SJCRH30 (cell line): Measurements from ENCODE around the gene SEC22A. TPM values are rescaled to one million over a fixed set of nuclear protein-coding genes. Genes with fewer than 3 reads are reported as not detected.

Source experiments
- DNase-seq, 2 experiments: peaks; one replicate each; pipeline ENCODE4 v3.0.0-alpha.2; 2015 to 2020
- H3K27ac ChIP-seq: fragments of 250-450 bp; sonication (Bioruptor Pico); 2 replicates; pipeline ENCODE4 v1.5.1; 2020; ENCODE audit warnings: mild to moderate bottlenecking, moderate library complexity
- H3K27me3 ChIP-seq: fragments of 250-450 bp; sonication (Bioruptor Pico); 2 replicates; pipeline ENCODE4 v1.5.1; 2020; ENCODE audit warnings: mild to moderate bottlenecking, moderate library complexity
- H3K36me3 ChIP-seq: fragments of 250-450 bp; sonication (Bioruptor Pico); 2 replicates; pipeline ENCODE4 v1.5.1; 2020; ENCODE audit warnings: mild to moderate bottlenecking, moderate library complexity
- H3K4me1 ChIP-seq: fragments of 250-450 bp; sonication (Bioruptor Pico); 2 replicates; pipeline ENCODE4 v1.5.1; 2020; ENCODE audit warnings: mild to moderate bottlenecking, moderate library complexity
- H3K4me3 ChIP-seq: fragments of 250-450 bp; sonication (Bioruptor Pico); 2 replicates; pipeline ENCODE4 v1.5.1; 2020; ENCODE audit warnings: mild to moderate bottlenecking, moderate library complexity
- H3K9me3 ChIP-seq: fragments of 250-450 bp; sonication (Bioruptor Pico); replicated peaks from 2 replicates; pipeline ENCODE4 v1.5.1; 2020; ENCODE audit warnings: mild to moderate bottlenecking, moderate library complexity
- total RNA-seq: library from RNA; depleted of rRNA; stranded (reverse); fragments of >200 nt; shearing (Covaris generic); gene quantifications from 2 replicates; pipeline ENCODE4 v1.2.3, GENCODE V29; 2014; rRNA removed

Gene SEC22A
- total RNA-seq, result 30.9 and 35.3 TPM in 2 replicates

GRCh38 chr3:123201557-123202427 is at the start of gene SEC22A:
SEC22A (plus strand) TSS chr3:123201943; CDS start chr3:123209218, 7,275 bp downstream.
- Histone ChIP-seq H3K4me1 (no peaks in the 10 kb centered on the region), H3K36me3 (no peaks in the 10 kb centered on the region), H3K9me3 (0 out of 2 replicates have a peak, but pooled peaks cover 4% of the 10 kb centered on the region), H3K4me3 (peak within 1 kb of the TSS; percentile 99), H3K27ac (peak within 1 kb of the TSS; percentile 46), H3K27me3 (no peaks in the 10 kb centered on the region)
- peak; percentile 90 to 94 for DNase-seq

- Histone ChIP-seq H3K27me3 (no peaks in the 10 kb centered on the region), H3K4me1 (peaks cover 9% of the 10 kb centered on the region; the same call in 1 of the 2 replicates), H3K36me3 (peaks cover 12% of the 10 kb centered on the region), H3K4me3 (no peak overlapping the region), H3K27ac (no peak overlapping the region), H3K9me3 (no peaks in the 10 kb centered on the region)
- no peak for DNase-seq
These were observed 49.1 kb upstream of the SEC22A start for GRCh38 chr3:123152687-123153086.

- Histone ChIP-seq H3K9me3 (no peaks in the 10 kb centered on the region), H3K27ac (no peak overlapping the region), H3K36me3 (peaks cover 12% of the 10 kb centered on the region), H3K27me3 (no peaks in the 10 kb centered on the region), H3K4me1 (peaks cover 9% of the 10 kb centered on the region; the same call in 1 of the 2 replicates), H3K4me3 (no peak overlapping the region)
- no peak for DNase-seq
These were observed 48.4 kb upstream of the SEC22A start for GRCh38 chr3:123153125-123154019.

- peaks cover 12% of the 10 kb centered on the region for H3K36me3 ChIP-seq
- no peak overlapping the region for H3K27ac ChIP-seq
- H3K4me1 ChIP-seq, result peaks cover 9% of the 10 kb centered on the region; the same call in 1 of the 2 replicates
- DNase-seq, result no peak
- no peak overlapping the region for H3K4me3 ChIP-seq
- no peaks in the 10 kb centered on the region for H3K27me3 ChIP-seq
- H3K9me3 ChIP-seq, result no peaks in the 10 kb centered on the region
These were observed 47.4 kb upstream of the SEC22A start for GRCh38 chr3:123154020-123154985.

- Histone ChIP-seq H3K27me3 (no peaks in the 10 kb centered on the region), H3K27ac (no peak overlapping the region), H3K9me3 (no peaks in the 10 kb centered on the region), H3K4me1 (peaks cover 9% of the 10 kb centered on the region; the same call in 1 of the 2 replicates), H3K36me3 (peaks cover 7% of the 10 kb centered on the region), H3K4me3 (no peak overlapping the region)
- no peak for DNase-seq
These were observed 46.2 kb upstream of the SEC22A start for GRCh38 chr3:123155471-123156011.

GRCh38 chr3:123156276-123156995 is 45.3 kb upstream of the SEC22A start:
- Histone ChIP-seq H3K36me3 (peaks cover 14% of the 10 kb centered on the region), H3K27me3 (no peaks in the 10 kb centered on the region), H3K4me1 (peaks cover 9% of the 10 kb centered on the region; the same call in 1 of the 2 replicates), H3K4me3 (no peak overlapping the region), H3K9me3 (no peaks in the 10 kb centered on the region), H3K27ac (no peak overlapping the region)
- no peak for DNase-seq

GRCh38 chr3:123157209-123157597 is 44.5 kb upstream of the SEC22A start:
- peaks cover 12% of the 10 kb centered on the region for H3K36me3 ChIP-seq
- H3K4me1 ChIP-seq, result peaks cover 9% of the 10 kb centered on the region; the same call in 1 of the 2 replicates
- H3K9me3 ChIP-seq, result no peaks in the 10 kb centered on the region
- H3K27ac ChIP-seq, result no peak overlapping the region
- H3K4me3 ChIP-seq, result no peak overlapping the region
- no peak for DNase-seq
- H3K27me3 ChIP-seq, result no peaks in the 10 kb centered on the region

GRCh38 chr3:123157598-123158287 is 44.0 kb upstream of the SEC22A start:
- no peak for DNase-seq
- H3K4me1 ChIP-seq, result peaks cover 9% of the 10 kb centered on the region; the same call in 1 of the 2 replicates
- H3K4me3 ChIP-seq, result no peak overlapping the region
- peaks cover 11% of the 10 kb centered on the region for H3K36me3 ChIP-seq
- no peaks in the 10 kb centered on the region for H3K9me3 ChIP-seq
- no peaks in the 10 kb centered on the region for H3K27me3 ChIP-seq
- no peak overlapping the region for H3K27ac ChIP-seq

- no peak for DNase-seq
- no peaks in the 10 kb centered on the region for H3K27me3 ChIP-seq
- H3K9me3 ChIP-seq, result no peaks in the 10 kb centered on the region
- no peak overlapping the region for H3K27ac ChIP-seq
- peaks cover 5% of the 10 kb centered on the region; the same call in 1 of the 2 replicates for H3K4me1 ChIP-seq
- peaks cover 11% of the 10 kb centered on the region for H3K36me3 ChIP-seq
- no peak overlapping the region for H3K4me3 ChIP-seq
These were observed 43.4 kb upstream of the SEC22A start for GRCh38 chr3:123158330-123158729.

- no peak for DNase-seq
- Histone ChIP-seq H3K4me1 (no peaks in the 10 kb centered on the region; the same call in 1 of the 2 replicates), H3K27me3 (no peaks in the 10 kb centered on the region), H3K4me3 (no peak overlapping the region), H3K9me3 (no peaks in the 10 kb centered on the region), H3K36me3 (peaks cover 11% of the 10 kb centered on the region), H3K27ac (no peak overlapping the region)
These were observed 42.8 kb upstream of the SEC22A start for GRCh38 chr3:123158899-123159390.

- H3K27me3 ChIP-seq, result no peaks in the 10 kb centered on the region
- H3K27ac ChIP-seq, result no peak overlapping the region
- DNase-seq, result no peak
- no peaks in the 10 kb centered on the region for H3K9me3 ChIP-seq
- no peak overlapping the region for H3K4me3 ChIP-seq
- H3K36me3 ChIP-seq, result peaks cover 10% of the 10 kb centered on the region
- H3K4me1 ChIP-seq, result no peaks in the 10 kb centered on the region
These were observed 41.7 kb upstream of the SEC22A start for GRCh38 chr3:123159926-123160635.

GRCh38 chr3:123161167-123161566 is 40.6 kb upstream of the SEC22A start:
- H3K9me3 ChIP-seq, result 0 out of 2 replicates have a peak, but pooled peaks cover 3% of the 10 kb centered on the region
- H3K36me3 ChIP-seq, result peaks cover 11% of the 10 kb centered on the region; the same call in 1 of the 2 replicates
- H3K27me3 ChIP-seq, result no peaks in the 10 kb centered on the region
- no peak for DNase-seq
- no peaks in the 10 kb centered on the region for H3K4me1 ChIP-seq
- H3K4me3 ChIP-seq, result no peak overlapping the region
- no peak overlapping the region for H3K27ac ChIP-seq
